RWPE2 (cell line): Measurements from ENCODE around the gene EXOSC7.
A peak's percentile ranks its signal among the peaks of the same experiment; 100 is the strongest.
"Not testable (repeated sequence)": the region's sequence is repeated elsewhere in the genome, so short reads cannot be mapped to it uniquely, and the experiment has no call there.

Source experiments
- ATAC-seq: fragments of 200-7000 bp; cut with Tn5 transposase; 3 replicates; pipeline ENCODE4 v1.9.1; 2021; ENCODE audit warnings: low read depth
- DNase-seq: peaks from one replicate; pipeline ENCODE4 v3.0.0-alpha.2; 2020; ENCODE audit warnings: low spot score
- H3K27ac ChIP-seq: fragments of 450-650 bp; 2 replicates; pipeline ENCODE4 v1.5.1; 2017; ENCODE audit warnings: mild to moderate bottlenecking; ENCODE audit not compliant: poor library complexity, severe bottlenecking
- H3K27me3 ChIP-seq: fragments of 250-450 bp; sonication (Bioruptor Pico); 2 replicates; pipeline ENCODE4 v1.5.1; 2021; ENCODE audit warnings: mild to moderate bottlenecking, moderate library complexity; ENCODE audit not compliant: insufficient read depth, poor library complexity, severe bottlenecking
- H3K36me3 ChIP-seq: fragments of 250-450 bp; sonication (Bioruptor Pico); 2 replicates; pipeline ENCODE4 v1.5.1; 2020; ENCODE audit warnings: low read depth, mild to moderate bottlenecking, moderate library complexity
- H3K4me1 ChIP-seq: fragments of 250-450 bp; sonication (Bioruptor Pico); 2 replicates; pipeline ENCODE4 v1.5.1; 2021; ENCODE audit warnings: mild to moderate bottlenecking, moderate library complexity; ENCODE audit not compliant: insufficient read depth, poor library complexity, severe bottlenecking
- H3K4me3 ChIP-seq: fragments of 250-450 bp; sonication (Bioruptor Pico); 2 replicates; pipeline ENCODE4 v1.5.1; 2021; ENCODE audit warnings: mild to moderate bottlenecking, moderate library complexity; ENCODE audit not compliant: severe bottlenecking
- H3K9me3 ChIP-seq: fragments of 250-450 bp; sonication (Bioruptor Pico); 2 replicates; pipeline ENCODE4 v1.5.1; 2021; ENCODE audit warnings: mild to moderate bottlenecking, moderate library complexity; ENCODE audit not compliant: severe bottlenecking
- TF ChIP-seq, protein P1 (sequence below): fragments of 450-650 bp; IDR thresholded peaks from one replicate; pipeline ENCODE4 v1.5.1; 2017; ENCODE audit warnings: mild to moderate bottlenecking, moderate library complexity; ENCODE audit not compliant: poor library complexity, severe bottlenecking

EXOSC7 gene

DNA sequence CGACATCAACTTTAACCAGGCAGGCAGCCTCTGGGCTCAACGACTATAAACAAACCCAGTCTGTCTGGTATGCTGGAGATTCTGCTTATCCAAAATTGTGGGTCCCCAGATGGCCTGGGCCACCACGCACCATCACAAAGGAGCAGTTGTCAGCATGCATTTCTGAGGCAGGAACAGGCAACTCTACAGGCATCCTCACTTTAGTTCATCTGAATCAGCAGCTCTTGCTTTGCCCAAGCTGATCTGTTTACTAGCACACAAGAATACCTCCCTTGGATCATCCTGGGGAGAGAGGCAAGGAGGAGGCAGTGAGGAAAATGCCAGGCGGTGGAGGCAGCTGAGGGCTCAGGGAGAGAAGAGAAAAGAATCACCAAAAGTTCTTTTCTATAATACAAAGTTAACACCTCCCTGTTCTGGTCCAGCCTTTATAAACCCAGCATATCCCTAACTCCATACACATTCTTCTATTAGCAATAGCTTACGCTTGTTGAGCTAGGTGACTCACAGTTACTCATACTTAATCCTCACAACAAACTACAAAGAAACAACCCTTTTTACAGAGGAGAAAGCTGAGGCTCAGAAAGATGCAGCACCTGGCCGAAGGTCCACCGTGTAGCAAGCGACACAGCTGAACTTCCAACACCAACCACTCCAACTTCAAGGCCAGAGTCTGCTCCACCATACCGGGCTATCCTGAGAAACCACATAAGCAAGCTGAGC lies 33.7 kb upstream of the EXOSC7 start:
- H3K4me3 ChIP-seq, result no peak overlapping the region
- TF ChIP-seq, protein P1, sequence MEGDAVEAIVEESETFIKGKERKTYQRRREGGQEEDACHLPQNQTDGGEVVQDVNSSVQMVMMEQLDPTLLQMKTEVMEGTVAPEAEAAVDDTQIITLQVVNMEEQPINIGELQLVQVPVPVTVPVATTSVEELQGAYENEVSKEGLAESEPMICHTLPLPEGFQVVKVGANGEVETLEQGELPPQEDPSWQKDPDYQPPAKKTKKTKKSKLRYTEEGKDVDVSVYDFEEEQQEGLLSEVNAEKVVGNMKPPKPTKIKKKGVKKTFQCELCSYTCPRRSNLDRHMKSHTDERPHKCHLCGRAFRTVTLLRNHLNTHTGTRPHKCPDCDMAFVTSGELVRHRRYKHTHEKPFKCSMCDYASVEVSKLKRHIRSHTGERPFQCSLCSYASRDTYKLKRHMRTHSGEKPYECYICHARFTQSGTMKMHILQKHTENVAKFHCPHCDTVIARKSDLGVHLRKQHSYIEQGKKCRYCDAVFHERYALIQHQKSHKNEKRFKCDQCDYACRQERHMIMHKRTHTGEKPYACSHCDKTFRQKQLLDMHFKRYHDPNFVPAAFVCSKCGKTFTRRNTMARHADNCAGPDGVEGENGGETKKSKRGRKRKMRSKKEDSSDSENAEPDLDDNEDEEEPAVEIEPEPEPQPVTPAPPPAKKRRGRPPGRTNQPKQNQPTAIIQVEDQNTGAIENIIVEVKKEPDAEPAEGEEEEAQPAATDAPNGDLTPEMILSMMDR, result no peak
- peaks cover 4% of the 10 kb centered on the region for H3K4me1 ChIP-seq
- H3K27ac ChIP-seq, result peak overlapping the region; percentile 8
- peaks cover 66% of the 10 kb centered on the region for H3K36me3 ChIP-seq
- H3K9me3 ChIP-seq, result no peaks in the 10 kb centered on the region
- DNase-seq (no peak), ATAC-seq (peak; percentile 89)
- H3K27me3 ChIP-seq, result no peaks in the 10 kb centered on the region

GRCh38 chr3:44948239-44948638 lies 27.8 kb upstream of the EXOSC7 start:
- Histone ChIP-seq H3K4me1 (no peaks in the 10 kb centered on the region), H3K27ac (no peak overlapping the region), H3K4me3 (no peak overlapping the region), H3K27me3 (no peaks in the 10 kb centered on the region), H3K36me3 (peaks cover 15% of the 10 kb centered on the region), H3K9me3 (no peaks in the 10 kb centered on the region)
- DNase-seq (no peak), ATAC-seq (no peak)
- TF ChIP-seq, protein P1, result no peak

DNA sequence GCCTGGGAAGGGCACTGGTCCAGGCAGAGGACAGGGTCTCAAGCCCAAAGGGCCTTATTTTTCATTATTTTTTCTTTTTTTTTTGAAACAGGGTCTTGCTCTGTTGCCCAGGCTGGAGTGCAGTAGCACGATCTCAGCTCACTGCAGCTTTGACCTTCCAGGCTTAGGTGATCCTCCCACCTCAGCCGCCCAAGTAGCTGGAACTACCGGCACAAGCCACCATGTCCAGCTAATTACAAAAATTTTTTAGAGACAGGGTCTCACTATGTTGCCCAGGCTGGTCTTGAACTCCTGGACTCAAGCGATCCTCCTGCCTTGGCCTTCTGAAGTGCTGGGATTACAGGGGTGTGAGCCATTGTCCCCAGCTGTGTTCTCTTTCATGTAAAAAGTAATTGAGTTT lies 26.3 kb upstream of the EXOSC7 start:
- peaks cover 15% of the 10 kb centered on the region for H3K36me3 ChIP-seq
- not testable (repeated sequence) for H3K4me1 ChIP-seq, DNase-seq, H3K4me3 ChIP-seq, ATAC-seq, H3K9me3 ChIP-seq, H3K27ac ChIP-seq, H3K27me3 ChIP-seq

GRCh38 chr3:44950275-44950734 lies 25.7 kb upstream of the EXOSC7 start:
- Histone ChIP-seq H3K27ac (no peak overlapping the region), H3K4me3 (no peak overlapping the region), H3K27me3 (no peaks in the 10 kb centered on the region), H3K9me3 (no peaks in the 10 kb centered on the region), H3K36me3 (peaks cover 15% of the 10 kb centered on the region), H3K4me1 (peaks cover 7% of the 10 kb centered on the region)
- ATAC-seq (no peak), DNase-seq (no peak)
- TF ChIP-seq, protein P1, result no peak

- Histone ChIP-seq H3K4me3 (no peak overlapping the region), H3K4me1 (peaks cover 13% of the 10 kb centered on the region), H3K9me3 (no peaks in the 10 kb centered on the region), H3K36me3 (peaks cover 21% of the 10 kb centered on the region), H3K27me3 (no peaks in the 10 kb centered on the region), H3K27ac (no peak overlapping the region)
- ATAC-seq, result no peak
- DNase-seq, result no peak
- TF ChIP-seq, protein P1, result no peak
These were observed 23.4 kb upstream of the EXOSC7 start for GRCh38 chr3:44952689-44953088.
